Activated CD4-positive, alpha-beta memory T cell treated with anti-CD3 and anti-CD28 coated beads for 36 hours (primary cell): ENCODE data around the gene HMGXB3. TPM values are rescaled to one million over a fixed set of nuclear protein-coding genes. Genes with fewer than 3 reads are reported as not detected.

Experiments used
- CTCF ChIA-PET: fragments of 350-600 bp; sonication (Branson Sonifier 250); formaldehyde crosslinking; loops from one replicate; lab custom pipeline; 2021; ENCODE audit warnings: antibody characterized with exemption, inconsistent platforms; lab: Charles Lee
- POLR2A ChIA-PET: fragments of 350-600 bp; sonication (Branson Sonifier 250); formaldehyde crosslinking; loops from one replicate; lab custom pipeline; 2021; ENCODE audit warnings: antibody characterized with exemption; lab: Charles Lee
- DNase-seq: peaks from one replicate; pipeline ENCODE4 v3.0.0-alpha.2; 2020
- H3K27ac Mint-ChIP-seq: one replicate; pipeline ENCODE4 v1.8.0; 2021; ENCODE audit warnings: mixed read lengths
- H3K27me3 Mint-ChIP-seq: one replicate; pipeline ENCODE4 v1.8.0; 2021; ENCODE audit warnings: mixed read lengths
- H3K36me3 Mint-ChIP-seq: one replicate; pipeline ENCODE4 v1.8.0; 2021; ENCODE audit warnings: mixed read lengths
- H3K4me1 Mint-ChIP-seq: one replicate; pipeline ENCODE4 v1.8.0; 2021; ENCODE audit warnings: low read depth, mixed read lengths
- H3K4me3 Mint-ChIP-seq: one replicate; pipeline ENCODE4 v1.8.0; 2021; ENCODE audit warnings: mild to moderate bottlenecking, mixed read lengths
- H3K9me3 Mint-ChIP-seq: one replicate; pipeline ENCODE4 v1.8.0; 2021; ENCODE audit warnings: mixed read lengths
- intact Hi-C: fragments of 100-400 bp; cut with micrococcal nuclease; formaldehyde crosslinking; loops from one replicate; pipeline ENCODE4 v1.15.1; 2023
- total RNA-seq, 2 experiments: library from RNA; stranded (reverse); gene quantifications; one replicate each; pipeline ENCODE4 v1.2.3, GENCODE V29; 2021

HMGXB3 gene
- total RNA-seq, 2 experiments from 2014 or later: 29.4 to 31.3 TPM

DNA sequence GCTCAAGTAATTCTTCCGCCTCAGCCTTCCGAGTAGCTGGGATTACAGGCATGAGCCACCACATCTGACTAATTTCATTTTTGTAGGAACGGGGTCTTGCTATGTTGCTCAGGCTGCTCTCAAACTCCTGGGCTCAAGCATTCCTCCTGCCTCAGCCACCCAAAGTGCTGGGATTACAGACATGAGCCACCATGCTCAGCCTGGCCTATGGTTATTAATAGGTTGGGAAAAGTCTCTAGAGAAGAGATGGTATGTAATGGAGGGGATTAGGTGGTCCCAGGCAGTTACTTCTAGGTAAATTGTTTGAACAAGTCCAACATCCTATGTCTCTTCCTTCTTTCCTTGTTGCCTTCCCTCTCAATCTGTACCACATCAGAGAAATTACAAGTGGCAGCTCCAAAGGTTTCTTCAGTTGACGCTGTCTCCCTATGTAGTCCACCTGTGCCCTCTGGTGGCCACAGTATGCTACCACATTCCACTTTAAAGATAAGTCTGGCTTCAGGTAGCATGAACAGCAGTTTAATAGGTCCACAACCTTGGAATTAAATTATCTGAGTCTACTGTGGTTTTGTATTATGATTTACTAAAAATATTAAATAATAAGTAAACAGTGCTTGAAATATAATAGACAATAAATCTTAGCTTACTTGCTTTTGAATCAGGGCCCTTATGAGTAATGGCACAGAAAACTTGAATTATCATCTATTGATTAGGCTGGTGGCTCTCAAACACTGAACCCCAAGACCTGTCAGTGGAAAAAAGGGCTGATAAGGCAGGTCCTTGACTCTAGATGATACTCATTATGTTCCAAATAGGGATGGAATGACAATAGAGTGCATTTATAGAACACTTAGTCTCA, 9.8 kb upstream of the HMGXB3 start:
- peak; percentile 76 for DNase-seq
- Mint-ChIP-seq H3K9me3 (no peaks in the 10 kb centered on the region), H3K36me3 (peaks cover 2% of the 10 kb centered on the region), H3K27ac (no peak overlapping the region), H3K4me1 (no peaks in the 10 kb centered on the region), H3K27me3 (no peaks in the 10 kb centered on the region), H3K4me3 (no peak overlapping the region)
- intact Hi-C loops: loop anchor here (1.0 to 2.0 kb wide), 3 partner anchors 30 to 353 kb away; partner anchors contain the start of gene SLC26A2
- CTCF ChIA-PET: interaction anchor here (0.6 to 6.0 kb wide), 37 partner anchors 9 to 356 kb away, joined by 3 to 269 read pairs (median 4); partner anchors contain the start of genes HMGXB3, SLC26A2 and TIGD6
- POLR2A ChIA-PET: interaction anchor here (0.6 kb wide), 1 partner anchor 51 kb away, joined by 3 read pairs; no protein-coding TSS in a partner anchor

DNA sequence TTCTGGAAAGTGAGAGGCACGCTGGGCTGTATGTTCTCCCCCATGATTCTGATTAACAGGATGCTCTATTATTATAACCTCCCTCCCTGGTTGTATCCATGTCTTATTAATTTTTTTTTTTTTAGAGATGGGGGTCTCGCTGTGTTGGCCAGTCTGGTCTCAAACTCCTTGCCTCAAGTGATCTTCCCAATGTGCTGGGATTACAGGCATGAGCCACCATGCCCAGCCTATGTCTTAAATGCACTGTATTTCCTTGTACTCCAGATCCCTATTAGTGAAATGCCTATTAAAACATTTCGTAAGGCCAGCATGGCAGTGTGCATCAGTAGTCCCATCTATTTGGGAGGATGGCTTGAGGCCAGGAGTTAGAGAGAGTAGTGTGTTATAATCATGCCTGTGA, 7.1 kb upstream of the HMGXB3 start:
- ChIA-PET CTCF (interaction anchor here (0.7 to 6.0 kb wide), 7 partner anchors 13 to 375 kb away, joined by 3 to 269 read pairs (median 4); partner anchors contain the start of gene SLC26A2), POLR2A (no interaction called here)
- H3K9me3 Mint-ChIP-seq: no peaks in the 10 kb centered on the region
- H3K27ac Mint-ChIP-seq: no peak overlapping the region
- DNase-seq: no peak
- intact Hi-C loops: no loop called here
- no peaks in the 10 kb centered on the region for H3K27me3 Mint-ChIP-seq
- H3K4me3 Mint-ChIP-seq: no peak overlapping the region
- no peaks in the 10 kb centered on the region for H3K4me1 Mint-ChIP-seq
- peaks cover 7% of the 10 kb centered on the region for H3K36me3 Mint-ChIP-seq

DNA sequence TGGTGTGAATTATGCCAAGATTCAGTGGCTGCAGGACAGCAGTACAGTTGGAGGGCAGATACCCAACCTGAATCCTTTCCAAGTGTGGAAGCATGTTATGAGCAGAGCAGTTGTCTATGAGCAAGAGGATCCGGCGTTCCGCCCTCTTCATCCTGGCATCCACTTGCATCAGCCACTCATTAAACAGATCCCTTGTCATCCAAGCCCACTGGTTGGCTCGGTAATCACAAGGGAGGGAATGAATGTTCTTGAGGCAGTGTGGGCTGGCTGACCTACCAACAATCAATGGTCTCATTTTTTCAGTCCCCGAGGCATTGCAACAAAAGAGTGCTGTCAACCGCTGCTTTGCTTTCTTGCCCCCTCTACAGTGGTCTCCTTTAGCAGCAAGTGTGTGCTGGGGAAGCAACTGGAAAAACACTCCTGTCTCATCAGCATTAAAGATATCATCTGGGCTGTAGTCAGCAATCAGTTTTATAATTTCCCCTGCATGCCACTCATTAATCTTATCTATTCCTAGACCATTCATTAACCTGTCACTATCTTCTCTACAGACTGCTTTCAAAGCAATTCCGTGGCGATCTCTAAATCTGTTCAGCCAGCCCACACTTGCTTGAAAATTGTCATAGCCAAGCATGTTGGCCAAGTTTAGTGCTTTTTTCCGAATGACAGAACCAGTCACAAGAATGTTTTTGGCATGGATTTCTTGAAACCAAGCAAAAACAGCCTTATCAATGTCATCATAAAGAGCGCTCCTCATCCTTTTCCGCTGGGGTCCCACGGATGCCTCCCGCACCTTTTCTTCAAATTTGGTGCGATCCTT, 4.9 kb upstream of the HMGXB3 start:
- Mint-ChIP-seq H3K36me3 (peaks cover 7% of the 10 kb centered on the region), H3K27ac (no peak overlapping the region), H3K9me3 (no peaks in the 10 kb centered on the region), H3K27me3 (no peaks in the 10 kb centered on the region), H3K4me1 (peaks cover 15% of the 10 kb centered on the region), H3K4me3 (no peak overlapping the region)
- POLR2A ChIA-PET: no interaction called here
- CTCF ChIA-PET: interaction anchor here (1.0 to 6.0 kb wide), 4 partner anchors 33 to 166 kb away, joined by 3 to 269 read pairs (median 5); no protein-coding TSS in a partner anchor
- no peak for DNase-seq
- intact Hi-C loops: no loop called here

DNA sequence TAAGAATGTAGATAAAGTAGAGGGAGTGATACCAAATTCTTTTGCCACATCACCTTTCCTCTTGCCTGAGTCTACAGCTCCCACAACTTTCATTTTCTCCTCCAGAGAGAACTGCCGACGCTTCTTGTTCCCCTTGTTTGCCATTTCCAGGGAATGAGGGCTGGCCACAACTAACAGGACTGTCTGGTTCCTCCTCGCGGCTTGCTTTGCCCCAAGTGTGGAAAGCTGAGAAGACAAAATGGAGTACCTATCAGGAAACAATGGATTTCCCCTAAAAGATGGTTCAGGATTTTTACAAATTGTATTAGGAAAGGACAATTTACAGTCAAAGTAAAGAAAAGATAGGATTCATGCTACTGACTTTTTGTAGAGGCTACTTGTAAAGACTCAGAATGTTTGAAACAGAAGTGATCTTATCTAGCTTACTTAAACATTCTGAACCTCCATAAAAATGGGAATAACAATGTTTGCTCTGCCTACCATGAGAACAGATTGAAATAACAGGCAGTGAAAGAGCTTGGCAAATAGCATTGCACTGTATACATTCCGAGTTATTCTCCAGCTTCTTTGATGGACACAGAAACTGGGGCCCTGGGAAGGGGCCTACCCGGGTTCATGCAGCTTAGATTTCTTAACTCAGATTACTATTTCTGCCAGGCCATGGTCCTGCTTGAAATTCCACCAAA, 4.2 kb upstream of the HMGXB3 start:
- intact Hi-C loops: no loop called here
- H3K27ac Mint-ChIP-seq: no peak overlapping the region
- no peak for DNase-seq
- ChIA-PET POLR2A (no interaction called here), CTCF (interaction anchor here (0.7 to 1.4 kb wide), 7 partner anchors 34 to 359 kb away, joined by 3 to 6 read pairs (median 4); no protein-coding TSS in a partner anchor)
- peaks cover 15% of the 10 kb centered on the region for H3K4me1 Mint-ChIP-seq
- no peak overlapping the region for H3K4me3 Mint-ChIP-seq
- H3K27me3 Mint-ChIP-seq: no peaks in the 10 kb centered on the region
- H3K9me3 Mint-ChIP-seq: no peaks in the 10 kb centered on the region
- peaks cover 7% of the 10 kb centered on the region for H3K36me3 Mint-ChIP-seq

DNA sequence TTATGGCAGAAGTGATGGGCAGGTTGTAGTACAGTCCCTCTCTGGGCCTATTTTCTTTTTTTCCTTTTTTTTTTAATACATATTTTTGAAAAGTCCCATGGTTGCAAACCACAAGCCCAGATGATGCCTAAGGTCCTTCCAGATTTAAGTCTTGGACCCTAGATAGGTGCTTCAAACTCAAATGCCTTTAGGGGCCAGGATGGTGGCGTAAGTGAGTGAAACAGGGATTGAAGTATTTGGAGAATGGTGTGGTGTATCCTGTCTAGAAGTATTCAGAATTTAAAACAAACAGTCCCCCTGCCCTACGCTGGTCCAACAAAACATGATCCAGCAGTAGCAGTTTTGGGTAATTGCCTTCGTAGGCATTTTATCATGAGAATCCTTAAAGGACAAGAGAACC, 2.3 kb upstream of the HMGXB3 start:
- H3K27me3 Mint-ChIP-seq: no peaks in the 10 kb centered on the region
- no peak overlapping the region for H3K4me3 Mint-ChIP-seq
- DNase-seq: no peak
- POLR2A ChIA-PET: no interaction called here
- peaks cover 32% of the 10 kb centered on the region for H3K4me1 Mint-ChIP-seq
- intact Hi-C loops: no loop called here
- no peak overlapping the region for H3K27ac Mint-ChIP-seq
- CTCF ChIA-PET: interaction anchor here (1.4 to 2.7 kb wide), 2 partner anchors 7 to 160 kb away, joined by 3 to 24 read pairs; no protein-coding TSS in a partner anchor
- H3K9me3 Mint-ChIP-seq: no peaks in the 10 kb centered on the region
- H3K36me3 Mint-ChIP-seq: peaks cover 11% of the 10 kb centered on the region

DNA sequence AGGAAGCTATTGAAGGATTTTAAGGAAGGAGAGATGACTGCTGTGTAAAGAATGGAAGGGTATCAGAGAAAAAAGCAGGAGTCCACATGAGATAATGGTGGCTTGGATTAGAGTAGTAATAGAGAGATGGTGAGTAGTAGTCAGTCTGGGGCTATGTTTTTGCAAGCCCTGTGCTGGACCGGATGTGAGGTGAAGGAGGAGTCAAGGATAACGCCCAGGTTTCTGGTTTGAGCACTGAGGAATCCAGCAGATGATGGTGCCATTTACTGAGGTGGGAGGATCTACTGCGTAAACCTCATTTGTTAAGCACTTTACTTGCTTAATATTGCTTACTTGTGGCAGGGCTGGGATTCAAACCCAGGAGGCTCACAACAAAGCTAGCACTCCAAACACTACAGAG, 1.2 kb upstream of the HMGXB3 start:
- Mint-ChIP-seq H3K4me3 (peak overlapping the region; percentile 86), H3K9me3 (no peaks in the 10 kb centered on the region), H3K27me3 (no peaks in the 10 kb centered on the region), H3K4me1 (peaks cover 39% of the 10 kb centered on the region), H3K27ac (peak overlapping the region; percentile 93), H3K36me3 (peaks cover 14% of the 10 kb centered on the region)
- intact Hi-C loops: no loop called here
- POLR2A ChIA-PET: interaction anchor here (0.6 kb wide), 2 partner anchors 38 to 399 kb away, joined by 3 read pairs; no protein-coding TSS in a partner anchor
- CTCF ChIA-PET: interaction anchor here (2.5 to 3.0 kb wide), 4 partner anchors 8 to 166 kb away, joined by 12 to 24 read pairs (median 14); partner anchors contain the start of gene SLC26A2
- no peak for DNase-seq

DNA sequence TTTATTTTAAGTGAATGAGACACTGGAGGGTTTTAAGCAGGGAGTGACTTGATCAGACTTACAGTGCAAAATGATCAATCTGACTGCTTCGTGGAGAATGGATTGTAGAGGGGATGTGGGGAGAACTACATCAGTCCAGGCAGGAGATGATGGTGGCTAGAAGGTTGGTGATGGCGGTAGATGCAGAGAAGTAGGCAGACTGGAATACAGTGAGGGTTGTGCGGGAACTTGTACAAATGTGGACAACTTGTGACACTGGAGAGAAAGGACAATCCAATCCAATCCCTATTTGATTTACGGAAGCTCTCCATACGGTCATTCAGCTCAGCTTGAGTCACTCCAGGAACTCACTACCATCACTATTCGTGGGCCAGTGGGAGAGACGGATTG, 678 bp upstream of the HMGXB3 start:
- ChIA-PET CTCF (interaction anchor here (0.6 to 3.0 kb wide), 5 partner anchors 9 to 166 kb away, joined by 3 to 24 read pairs (median 13); partner anchors contain the start of gene SLC26A2), POLR2A (interaction anchor here (0.6 to 1.9 kb wide), 6 partner anchors 10 to 400 kb away, joined by 3 to 21 read pairs (median 3); partner anchors contain the start of gene SLC26A2)
- Mint-ChIP-seq H3K4me1 (peaks cover 39% of the 10 kb centered on the region), H3K27ac (peak overlapping the region; percentile 93), H3K27me3 (no peaks in the 10 kb centered on the region), H3K9me3 (no peaks in the 10 kb centered on the region), H3K4me3 (peak overlapping the region; percentile 86), H3K36me3 (peaks cover 18% of the 10 kb centered on the region)
- intact Hi-C loops: loop anchor here (1.0 to 5.0 kb wide), 8 partner anchors 40 to 655 kb away; partner anchors contain the start of genes CD74, CSNK1A1, GRPEL2 and PPARGC1B
- no peak for DNase-seq

DNA sequence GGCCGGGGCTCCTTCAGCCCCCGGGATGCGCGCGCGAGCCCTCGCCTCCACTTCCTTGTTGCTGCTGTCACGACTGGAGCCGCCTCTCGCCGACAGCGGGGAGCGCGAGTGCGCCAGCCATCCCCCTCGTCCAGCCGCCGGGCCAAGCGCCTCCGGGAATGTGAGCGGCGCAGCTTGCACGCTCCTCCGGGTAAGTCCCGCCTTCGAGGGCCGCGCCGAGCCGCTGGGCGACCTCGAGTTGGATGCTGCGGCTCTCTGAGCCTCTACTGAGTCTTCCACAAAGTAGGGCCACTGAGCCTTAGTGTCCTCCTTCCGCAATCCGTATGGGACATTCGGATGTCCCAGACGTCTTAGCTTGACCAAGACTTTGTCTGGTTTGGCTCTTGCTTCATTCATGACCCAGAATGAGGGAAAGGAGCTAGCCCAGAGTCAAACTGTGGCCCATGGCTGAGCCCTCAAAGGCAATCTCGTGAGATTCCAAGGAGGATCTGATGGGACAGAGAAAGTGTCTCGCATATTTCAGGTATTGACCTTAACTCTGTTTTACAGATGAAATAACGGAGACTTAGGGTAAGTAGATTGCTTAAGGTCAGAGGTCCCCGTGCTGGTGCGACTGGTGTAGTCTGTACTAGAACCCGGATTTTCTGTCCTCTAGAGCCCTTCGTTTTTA, 586 bp downstream of the HMGXB3 start:
- Mint-ChIP-seq H3K4me3 (peak overlapping the region; percentile 86), H3K27me3 (no peaks in the 10 kb centered on the region), H3K36me3 (peaks cover 14% of the 10 kb centered on the region), H3K27ac (peak overlapping the region; percentile 91), H3K9me3 (no peaks in the 10 kb centered on the region), H3K4me1 (peaks cover 39% of the 10 kb centered on the region)
- intact Hi-C loops: loop anchor here (1.0 to 5.0 kb wide), 8 partner anchors 41 to 656 kb away; partner anchors contain the start of genes CD74, CSNK1A1, GRPEL2 and PPARGC1B
- ChIA-PET CTCF (interaction anchor here (1.5 to 3.0 kb wide), 5 partner anchors 10 to 271 kb away, joined by 4 to 24 read pairs (median 13); partner anchors contain the start of genes PPARGC1B and SLC26A2), POLR2A (interaction anchor here (0.9 to 1.9 kb wide), 6 partner anchors 9 to 269 kb away, joined by 3 to 21 read pairs (median 4); partner anchors contain the start of gene SLC26A2)
- peak; percentile 64 for DNase-seq

DNA sequence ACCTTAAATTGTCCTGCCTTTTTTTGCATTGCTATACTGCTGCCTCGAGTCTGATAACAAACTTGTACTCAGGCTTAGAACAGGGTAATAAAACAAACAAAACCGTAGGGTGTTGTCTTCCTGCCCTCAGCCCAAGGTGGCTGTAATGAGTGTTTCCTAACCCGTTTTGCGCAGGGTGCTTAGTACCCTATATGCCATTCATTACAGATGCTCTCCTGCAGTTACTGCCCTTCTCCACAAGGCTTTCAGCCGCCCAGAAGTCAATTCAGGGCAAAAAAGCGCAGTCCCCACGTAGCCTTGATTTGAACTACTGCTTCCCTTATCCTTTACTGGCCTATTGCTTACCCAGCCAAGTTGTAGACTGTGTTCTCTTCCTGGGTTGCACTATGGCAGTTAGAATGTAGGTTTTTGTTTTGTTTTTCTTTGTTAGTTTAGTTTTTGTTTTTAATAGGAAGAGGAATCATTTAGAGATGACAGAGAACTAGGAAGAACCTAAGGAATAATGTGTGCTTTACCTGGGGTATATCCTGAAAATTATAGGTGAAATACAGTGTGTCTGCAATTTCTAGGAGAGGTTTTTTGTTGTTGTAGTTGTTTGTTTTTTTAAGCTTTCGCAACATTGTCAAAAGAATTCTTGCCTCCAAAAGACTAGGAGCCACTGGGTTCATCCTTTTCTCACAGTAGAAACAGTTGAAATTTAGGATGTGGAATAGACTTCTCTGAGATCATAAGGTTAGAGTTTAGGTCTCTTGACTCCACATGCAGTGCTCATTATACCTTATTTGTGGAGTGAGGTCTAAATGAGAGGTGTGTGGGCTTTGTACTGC, 1.3 kb downstream of the HMGXB3 start:
- DNase-seq: peak; percentile 77
- intact Hi-C loops: loop anchor here (2.0 to 5.0 kb wide), 7 partner anchors 65 to 657 kb away; partner anchors contain the start of genes CD74, CSNK1A1, GRPEL2 and PPARGC1B
- ChIA-PET CTCF (interaction anchor here (0.9 to 3.0 kb wide), 3 partner anchors 11 to 272 kb away, joined by 3 to 13 read pairs (median 4); partner anchors contain the start of genes PPARGC1B and SLC26A2), POLR2A (interaction anchor here (1.1 to 1.9 kb wide), 2 partner anchors 42 kb away, joined by 4 to 21 read pairs; partner anchors contain the start of gene SLC26A2)
- peaks cover 43% of the 10 kb centered on the region for H3K4me1 Mint-ChIP-seq
- H3K4me3 Mint-ChIP-seq: peak overlapping the region; percentile 86
- no peaks in the 10 kb centered on the region for H3K9me3 Mint-ChIP-seq
- H3K27me3 Mint-ChIP-seq: no peaks in the 10 kb centered on the region
- H3K36me3 Mint-ChIP-seq: peaks cover 18% of the 10 kb centered on the region
- peak overlapping the region; percentile 91 for H3K27ac Mint-ChIP-seq
